ENCODE measurements around the gene EPS8.
"Not testable (repeated sequence)": the region's sequence is repeated elsewhere in the genome, so short reads cannot be mapped to it uniquely, and the experiment has no call there.

EPS8 gene

GRCh38 chr12:15796493-15797141 lies 7.4 kb upstream of the EPS8 start:
- DNase-seq: no peak

- no peak for DNase-seq
Measured at GRCh38 chr12:15794836-15795235, 5.6 kb upstream of the EPS8 start.

- DNase-seq: no peak
Measured at GRCh38 chr12:15794196-15794595, 5.0 kb upstream of the EPS8 start.

- DNase-seq: peak; percentile 2
Measured at GRCh38 chr12:15788233-15789219, 662 bp downstream of the EPS8 start.

GRCh38 chr12:15787778-15788177 lies 1.4 kb downstream of the EPS8 start:
- DNase-seq: no peak

- DNase-seq: no peak
Measured at GRCh38 chr12:15786772-15787171, 2.4 kb downstream of the EPS8 start.

GRCh38 chr12:15783288-15783687 lies 5.9 kb downstream of the EPS8 start:
- DNase-seq: no peak

- DNase-seq: no peak
Measured at GRCh38 chr12:15782667-15783066, 6.5 kb downstream of the EPS8 start.

GRCh38 chr12:15779925-15780324 lies 9.3 kb downstream of the EPS8 start:
- no peak for DNase-seq

- DNase-seq: no peak
Measured at GRCh38 chr12:15778126-15778525, 11.1 kb downstream of the EPS8 start.

- no peak for DNase-seq
Measured at GRCh38 chr12:15777355-15778012, 11.7 kb downstream of the EPS8 start.

- DNase-seq: no peak
Measured at GRCh38 chr12:15776532-15776931, 12.7 kb downstream of the EPS8 start.

GRCh38 chr12:15774819-15775218 lies 14.4 kb downstream of the EPS8 start:
- no peak for DNase-seq

GRCh38 chr12:15772405-15773018 lies 16.7 kb downstream of the EPS8 start:
- no peak for DNase-seq

- DNase-seq: no peak
Measured at GRCh38 chr12:15770581-15770980, 18.6 kb downstream of the EPS8 start.

- DNase-seq: no peak
Measured at GRCh38 chr12:15770021-15770420, 19.2 kb downstream of the EPS8 start.

- DNase-seq: no peak
Measured at GRCh38 chr12:15769586-15769985, 19.6 kb downstream of the EPS8 start.

- no peak for DNase-seq
Measured at GRCh38 chr12:15767301-15767700, 21.9 kb downstream of the EPS8 start.

- DNase-seq: no peak
Measured at GRCh38 chr12:15763328-15763727, 25.9 kb downstream of the EPS8 start.

GRCh38 chr12:15762162-15762561 lies 27.0 kb downstream of the EPS8 start:
- not testable (repeated sequence) for DNase-seq

- no peak for DNase-seq
Measured at GRCh38 chr12:15757553-15758255, 31.5 kb downstream of the EPS8 start.

GRCh38 chr12:15756822-15757221 lies 32.4 kb downstream of the EPS8 start:
- DNase-seq: no peak

GRCh38 chr12:15754233-15754632 lies 35.0 kb downstream of the EPS8 start:
- DNase-seq: no peak

Measured in activated T-cell treated with anti-CD3 and anti-CD28 coated beads for 4 hours (primary cell).